Measurements from ENCODE around the gene CATSPERZ. TPM values are rescaled to one million over a fixed set of nuclear protein-coding genes. Genes with fewer than 3 reads are reported as not detected.
A peak's percentile ranks its signal among the peaks of the same experiment; 100 is the strongest.

The CATSPERZ gene
- total and polyA plus RNA-seq, 9 donors, result not detected

DNA sequence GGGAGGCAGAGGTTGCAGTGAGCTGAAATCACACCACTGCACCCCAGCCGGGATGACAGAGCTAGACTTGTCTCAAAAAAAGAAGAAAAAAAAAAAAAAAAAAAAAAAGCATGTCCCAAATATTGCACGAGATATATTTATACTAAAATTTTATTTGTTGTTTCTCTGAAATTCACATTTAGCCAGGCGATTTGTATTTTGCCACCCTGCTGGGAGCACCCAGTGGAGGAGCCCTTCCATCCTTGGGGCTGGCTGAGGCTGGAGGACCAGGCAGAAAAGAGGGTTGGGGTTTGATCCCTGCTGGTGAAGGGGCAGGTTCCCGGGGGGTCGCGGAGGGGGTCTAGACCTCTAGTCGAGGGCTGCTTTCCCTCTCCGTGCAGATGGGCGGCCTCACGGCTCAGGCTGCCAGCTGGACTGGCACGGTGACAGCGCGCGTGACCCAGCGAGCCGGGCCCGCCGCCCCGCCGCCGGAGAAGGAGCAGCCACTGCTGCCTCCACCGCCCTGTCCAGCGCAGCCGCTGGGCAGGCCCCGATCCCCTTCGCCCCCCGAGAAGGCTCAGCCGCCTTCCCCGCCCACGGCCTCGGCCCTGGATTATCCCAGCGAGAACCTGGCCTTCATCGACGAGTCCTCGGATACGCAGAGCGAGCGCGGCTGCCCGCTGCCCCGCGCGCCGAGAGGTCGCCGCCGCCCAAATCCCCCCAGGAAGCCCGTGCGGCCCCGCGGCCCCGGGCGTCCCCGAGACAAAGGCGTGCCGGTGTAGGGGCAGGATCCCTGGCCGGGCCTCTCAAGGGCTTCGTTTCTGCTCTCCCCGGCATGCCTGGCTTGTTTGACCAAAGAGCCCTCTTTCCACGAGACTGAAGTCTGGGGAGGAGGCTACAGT is 952 bp upstream of the CATSPERZ start:
- intact Hi-C loops (cut with DNase I), result loop anchor here in 1 of 4 donors (10.0 kb wide), 1 partner anchor 294 kb away; no protein-coding TSS in a partner anchor
- H3K9me3 ChIP-seq, result no peaks in the 10 kb centered on the region
- WGBS, 3 donors, result 4 to 6% (median 5%) methylated on average over 32 to 60 of the region's 60 CpGs

DNA sequence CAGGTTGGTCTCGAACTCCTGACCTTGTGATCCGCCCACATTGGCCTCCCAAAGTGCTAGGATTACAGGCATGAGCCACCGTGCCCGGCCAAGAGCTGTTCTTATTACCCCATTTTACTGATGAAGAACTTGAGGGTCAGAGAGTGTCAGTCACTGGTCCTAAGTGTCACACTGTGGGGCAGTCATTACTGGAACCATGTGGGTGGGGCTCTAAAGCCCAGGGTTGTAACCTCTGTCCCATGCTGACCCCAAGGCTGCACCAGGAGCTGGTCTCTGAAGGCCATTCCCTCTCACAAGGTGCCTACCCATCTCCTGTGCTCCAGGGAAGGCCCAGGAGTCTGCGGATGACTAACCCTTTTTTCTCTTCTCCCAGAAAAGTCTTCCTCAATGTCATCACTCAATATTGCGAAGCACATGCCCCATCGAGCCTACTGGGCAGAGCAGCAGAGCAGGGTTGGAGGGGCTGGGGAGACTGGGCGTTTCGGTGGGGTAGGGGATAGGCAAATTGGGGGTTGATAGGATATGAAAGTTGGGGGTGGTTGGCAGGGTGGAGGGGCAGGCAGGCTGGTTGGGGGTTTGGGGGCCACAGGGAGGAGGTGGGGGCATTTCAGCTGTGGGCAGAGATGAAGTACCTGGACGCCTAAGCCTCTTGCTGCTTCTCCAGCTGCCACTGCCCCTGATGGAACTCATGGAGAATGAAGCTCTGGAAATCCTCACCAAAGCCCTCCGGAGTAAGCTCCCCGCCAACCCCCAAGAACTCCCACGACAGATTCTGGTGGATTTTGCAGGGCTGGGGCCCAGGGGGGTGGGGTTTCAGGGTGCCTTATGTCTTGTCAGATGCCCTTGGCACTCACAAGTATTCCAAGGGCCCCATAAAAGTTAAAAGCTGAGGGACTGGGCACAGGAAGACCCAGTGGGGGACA is 3.2 kb downstream of the CATSPERZ start:
- Histone ChIP-seq H3K27me3 (peaks cover 8% of the 10 kb centered on the region), H3K36me3 (no peaks in the 10 kb centered on the region), H3K4me1 (ENCODE audit: insufficient read depth) (peaks cover 13% of the 10 kb centered on the region), H3K9me3 (no peaks in the 10 kb centered on the region), H3K4me3 (no peak overlapping the region), H3K27ac (no peak overlapping the region)
- intact Hi-C loops (cut with DNase I), result loop anchor here in 2 of 4 donors (2.0 to 5.0 kb wide), 2 partner anchors 19 to 101 kb away; partner anchors contain the start of genes BAD (in 1 of the 2) and GPR137 (in 1 of the 2)
- no peak for TF ChIP-seq EP300 (IDR thresholded peaks at IDR 0.05)
- no peak for TF ChIP-seq POLR2A (IDR thresholded peaks at IDR 0.05)
- TF ChIP-seq, protein P1, sequence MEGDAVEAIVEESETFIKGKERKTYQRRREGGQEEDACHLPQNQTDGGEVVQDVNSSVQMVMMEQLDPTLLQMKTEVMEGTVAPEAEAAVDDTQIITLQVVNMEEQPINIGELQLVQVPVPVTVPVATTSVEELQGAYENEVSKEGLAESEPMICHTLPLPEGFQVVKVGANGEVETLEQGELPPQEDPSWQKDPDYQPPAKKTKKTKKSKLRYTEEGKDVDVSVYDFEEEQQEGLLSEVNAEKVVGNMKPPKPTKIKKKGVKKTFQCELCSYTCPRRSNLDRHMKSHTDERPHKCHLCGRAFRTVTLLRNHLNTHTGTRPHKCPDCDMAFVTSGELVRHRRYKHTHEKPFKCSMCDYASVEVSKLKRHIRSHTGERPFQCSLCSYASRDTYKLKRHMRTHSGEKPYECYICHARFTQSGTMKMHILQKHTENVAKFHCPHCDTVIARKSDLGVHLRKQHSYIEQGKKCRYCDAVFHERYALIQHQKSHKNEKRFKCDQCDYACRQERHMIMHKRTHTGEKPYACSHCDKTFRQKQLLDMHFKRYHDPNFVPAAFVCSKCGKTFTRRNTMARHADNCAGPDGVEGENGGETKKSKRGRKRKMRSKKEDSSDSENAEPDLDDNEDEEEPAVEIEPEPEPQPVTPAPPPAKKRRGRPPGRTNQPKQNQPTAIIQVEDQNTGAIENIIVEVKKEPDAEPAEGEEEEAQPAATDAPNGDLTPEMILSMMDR (IDR thresholded peaks at IDR 0.05), result no peak
- 72 to 77% (median 73%) methylated on average over 13 of the region's 13 CpGs for WGBS, 3 donors
- DNase-seq, result peak in 3 of 5 donors; percentile 34 to 39 (median 34)

More for the DNA sequence above, 952 bp upstream of the CATSPERZ start:
- H3K27ac ChIP-seq, result no peak overlapping the region
- peaks cover 4% of the 10 kb centered on the region for H3K4me1 ChIP-seq (ENCODE audit: insufficient read depth)
- H3K27me3 ChIP-seq, result peaks cover 10% of the 10 kb centered on the region
- no peak for TF ChIP-seq POLR2A (IDR thresholded peaks at IDR 0.05)
- TF ChIP-seq, protein P1 (IDR thresholded peaks at IDR 0.05), result no peak
- no peak overlapping the region for H3K4me3 ChIP-seq
- peak; percentile 58 to 78 (median 67) for DNase-seq
- H3K36me3 ChIP-seq, result no peaks in the 10 kb centered on the region

DNA sequence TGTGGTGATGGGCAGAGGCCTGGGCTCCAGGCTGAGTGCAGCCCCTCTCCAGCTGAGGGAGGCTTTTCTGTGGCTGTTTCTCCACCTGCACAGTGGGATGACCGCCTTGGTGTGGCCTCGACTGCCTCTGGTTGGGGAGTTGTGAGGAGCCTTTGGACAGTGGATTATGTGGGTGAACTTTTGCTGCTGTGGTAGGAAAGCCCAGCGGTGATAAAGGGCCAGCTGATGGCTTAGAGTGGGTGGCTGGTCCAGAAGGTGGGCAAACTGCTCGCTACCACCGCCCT is 3.8 kb downstream of the CATSPERZ start:
- no peak overlapping the region for H3K27ac ChIP-seq
- no peaks in the 10 kb centered on the region for H3K9me3 ChIP-seq
- H3K27me3 ChIP-seq, result peaks cover 8% of the 10 kb centered on the region
- WGBS, 3 donors, result 49 to 60% (median 53%) methylated on average over 5 of the region's 5 CpGs
- H3K4me1 ChIP-seq (ENCODE audit: insufficient read depth), result peaks cover 13% of the 10 kb centered on the region
- no peak overlapping the region for H3K4me3 ChIP-seq
- no peaks in the 10 kb centered on the region for H3K36me3 ChIP-seq
- intact Hi-C loops (cut with DNase I), result loop anchor here in 2 of 4 donors (2.0 to 5.0 kb wide), 2 partner anchors 19 to 102 kb away; partner anchors contain the start of genes BAD (in 1 of the 2) and GPR137 (in 1 of the 2)
- no peak for DNase-seq
- TF ChIP-seq, protein P1 (IDR thresholded peaks at IDR 0.05), result no peak
- TF ChIP-seq POLR2A (IDR thresholded peaks at IDR 0.05) (no peak), EP300 (IDR thresholded peaks at IDR 0.05) (no peak)

All from ovary (tissue), 9 donors.